ACHN (cell line): ENCODE data around the gene OR52D1.

ENCODE experiments used
- DNase-seq: peaks from one replicate; pipeline ENCODE4 v3.0.0-alpha.2; 2015
- in situ Hi-C: cut with HindIII; loops from 2 replicates; pipeline ENCODE4 v1.10.0; 2017; ENCODE audit warnings: low sequenced_read_pairs, low pct_ligation_motif_present, low pct_unique_long_range_greater_than_20kb

OR52D1 gene

GRCh38 chr11:5507177-5507932 lies 18.9 kb downstream of the OR52D1 start:
- no peak for DNase-seq
- in situ Hi-C loops, result no loop called here

GRCh38 chr11:5507933-5508305 lies 19.4 kb downstream of the OR52D1 start:
- in situ Hi-C loops, result no loop called here
- DNase-seq, result no peak

- in situ Hi-C loops, result no loop called here
These were observed 20.1 kb downstream of the OR52D1 start for GRCh38 chr11:5508605-5509004.

GRCh38 chr11:5509803-5510202 lies 21.3 kb downstream of the OR52D1 start, which contains the start of gene UBQLN3:
Gene UBQLN3 (minus strand): TSS chr11:5509957. CDS start chr11:5509558, 399 bp downstream.
- in situ Hi-C loops, result no loop called here
- no peak for DNase-seq

More at GRCh38 chr11:5508605-5509004, 20.1 kb downstream of the OR52D1 start:
- no peak for DNase-seq

GRCh38 chr11:5514841-5515240 lies 26.4 kb downstream of the OR52D1 start:
- no peak for DNase-seq
- in situ Hi-C loops, result no loop called here

- in situ Hi-C loops, result no loop called here
- DNase-seq, result no peak
These were observed 28.1 kb downstream of the OR52D1 start, which contains the start of gene UBQLNL for GRCh38 chr11:5516599-5516998. Gene UBQLNL (minus strand): TSS chr11:5516699. CDS start chr11:5516441, 258 bp downstream.

GRCh38 chr11:5521540-5521939 lies 33.1 kb downstream of the OR52D1 start:
- no peak for DNase-seq
- in situ Hi-C loops, result no loop called here

- in situ Hi-C loops, result no loop called here
These were observed 33.8 kb downstream of the OR52D1 start for GRCh38 chr11:5522308-5522707.

GRCh38 chr11:5524756-5525155 lies 36.3 kb downstream of the OR52D1 start:
- no peak for DNase-seq
- in situ Hi-C loops, result no loop called here

More at GRCh38 chr11:5522308-5522707, 33.8 kb downstream of the OR52D1 start:
- DNase-seq, result no peak

- in situ Hi-C loops, result no loop called here
- DNase-seq, result no peak
These were observed 39.2 kb downstream of the OR52D1 start for GRCh38 chr11:5527716-5528115.

- in situ Hi-C loops, result no loop called here
- no peak for DNase-seq
These were observed 40.0 kb downstream of the OR52D1 start for GRCh38 chr11:5528495-5528894.

GRCh38 chr11:5531053-5531831 lies 42.8 kb downstream of the OR52D1 start:
- no peak for DNase-seq
- in situ Hi-C loops, result no loop called here

GRCh38 chr11:5534046-5534445 lies 45.6 kb downstream of the OR52D1 start:
- in situ Hi-C loops, result no loop called here
- DNase-seq, result no peak

GRCh38 chr11:5536482-5536881 lies 48.0 kb downstream of the OR52D1 start:
- in situ Hi-C loops, result no loop called here

More at GRCh38 chr11:5536482-5536881, 48.0 kb downstream of the OR52D1 start:
- no peak for DNase-seq
